ENCODE results near the gene SUV39H1. TPM values are rescaled to one million over a fixed set of nuclear protein-coding genes. Genes with fewer than 3 reads are reported as not detected.

Gene SUV39H1
- total and polyA plus RNA-seq, 2 experiments from 2014 or later: 6.0 to 6.8 TPM

- H3K9ac ChIP-seq: no peak overlapping the region
- no peaks in the 10 kb centered on the region for H3K79me2 ChIP-seq (ENCODE audit: insufficient read depth)
- no peak overlapping the region for H3K4me2 ChIP-seq (ENCODE audit: unreplicated experiment)
- H3K27me3 ChIP-seq (replicated peaks; ENCODE audit: insufficient read depth): no peaks in the 10 kb centered on the region
- H3K4me1 ChIP-seq (ENCODE audit: insufficient read depth): no peaks in the 10 kb centered on the region
- H3K9me3 ChIP-seq (ENCODE audit: low read depth): no peaks in the 10 kb centered on the region
- in situ Hi-C loops (cut with MboI): no loop called here
- H3K9me2 ChIP-seq (ENCODE audit: insufficient read depth): no peaks in the 10 kb centered on the region
- TF ChIP-seq EZH2phosphoT487 (IDR thresholded peaks at IDR 0.05; ENCODE audit: insufficient read depth, low read depth) (no peak), EZH2 (IDR thresholded peaks at IDR 0.05; ENCODE audit: insufficient read depth, poor library complexity, severe bottlenecking) (no peak)
- no peaks in the 10 kb centered on the region for H3K36me3 ChIP-seq (ENCODE audit: low read depth)
- no peak overlapping the region for H3K4me3 ChIP-seq
- no peak overlapping the region for H2AFZ ChIP-seq
- H4K20me1 ChIP-seq (ENCODE audit: insufficient read depth): no peaks in the 10 kb centered on the region
- DNase-seq: no peak
- H3F3A ChIP-seq (ENCODE audit: insufficient read depth): no peaks in the 10 kb centered on the region
- 27 to 35% methylated on average over 8 of the region's 8 CpGs for WGBS, 2 experiments (ENCODE audit: low coverage in 1 of 2, low lambda C conversion rate in 2 of 2, missing lambda C conversion rate in 2 of 2)
- H3K27ac ChIP-seq: no peak overlapping the region
Observed at GRCh38 chrX:48747415-48748016, 51.0 kb downstream of the SUV39H1 start.

DNA sequence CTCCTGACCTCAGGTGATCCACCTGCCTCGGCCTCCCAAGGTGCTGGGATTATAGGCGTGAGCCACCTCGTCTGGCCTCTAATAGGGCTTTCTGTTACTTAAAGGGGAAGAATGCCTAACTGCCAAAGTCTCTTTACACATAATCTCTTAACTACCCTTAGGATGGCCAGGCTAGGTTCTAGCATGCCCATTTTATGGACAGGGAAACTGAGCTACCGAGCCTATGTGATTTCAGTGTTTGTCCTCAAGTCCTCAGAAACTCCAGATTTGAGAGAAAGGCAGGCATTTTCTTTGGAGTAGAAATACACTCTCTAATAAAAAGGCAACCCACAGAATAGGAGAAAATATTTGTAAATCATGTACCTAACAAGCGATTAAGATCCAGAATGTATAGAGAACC lies 52.6 kb downstream of the SUV39H1 start:
- WGBS, 2 experiments (ENCODE audit: low coverage in 1 of 2, low lambda C conversion rate in 2 of 2, missing lambda C conversion rate in 2 of 2): 54 to 70% methylated on average over 5 of the region's 5 CpGs

DNA sequence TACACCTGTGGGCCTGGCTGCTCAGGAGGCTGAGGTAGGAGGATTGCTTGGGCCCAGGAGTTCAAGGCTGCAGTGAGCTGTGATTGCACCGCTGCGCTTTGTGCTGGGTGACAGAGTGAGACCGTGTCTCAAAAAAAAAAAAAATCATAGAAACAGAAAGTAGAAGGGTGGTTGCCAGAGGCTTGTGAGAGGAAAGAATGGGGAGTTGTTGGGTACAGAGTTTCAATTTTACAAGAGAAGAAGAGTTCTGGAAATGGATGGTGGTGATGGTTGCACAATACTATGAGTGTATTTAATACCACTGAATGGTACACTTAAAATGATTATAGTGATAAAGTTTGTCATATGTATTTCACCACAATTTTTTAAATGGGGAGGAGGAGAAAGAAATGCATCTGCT lies 54.8 kb downstream of the SUV39H1 start:
- in situ Hi-C loops (cut with MboI): no loop called here
- Histone ChIP-seq H3K36me3 (ENCODE audit: low read depth) (no peaks in the 10 kb centered on the region), H3K9ac (no peak overlapping the region), H3K4me2 (ENCODE audit: unreplicated experiment) (no peak overlapping the region), H3K4me3 (no peak overlapping the region), H3K27ac (no peak overlapping the region), H3K9me2 (ENCODE audit: insufficient read depth) (no peaks in the 10 kb centered on the region), H3K79me2 (ENCODE audit: insufficient read depth) (no peaks in the 10 kb centered on the region), H3K9me3 (ENCODE audit: low read depth) (no peaks in the 10 kb centered on the region), H3K4me1 (ENCODE audit: insufficient read depth) (no peaks in the 10 kb centered on the region), H3F3A (ENCODE audit: insufficient read depth) (no peaks in the 10 kb centered on the region), H4K20me1 (ENCODE audit: insufficient read depth) (no peaks in the 10 kb centered on the region), H2AFZ (no peak overlapping the region), H3K27me3 (replicated peaks; ENCODE audit: insufficient read depth) (no peaks in the 10 kb centered on the region)
- WGBS, 2 experiments (ENCODE audit: low coverage in 1 of 2, low lambda C conversion rate in 2 of 2, missing lambda C conversion rate in 2 of 2): 72 to 81% methylated on average over 3 of the region's 3 CpGs
- no peak for DNase-seq
- TF ChIP-seq EZH2phosphoT487 (IDR thresholded peaks at IDR 0.05; ENCODE audit: insufficient read depth, low read depth) (no peak), EZH2 (IDR thresholded peaks at IDR 0.05; ENCODE audit: insufficient read depth, poor library complexity, severe bottlenecking) (no peak)

More for the DNA sequence above, 52.6 kb downstream of the SUV39H1 start:
- Histone ChIP-seq H3K9me3 (ENCODE audit: low read depth) (no peaks in the 10 kb centered on the region), H2AFZ (no peak overlapping the region), H3F3A (ENCODE audit: insufficient read depth) (no peaks in the 10 kb centered on the region), H3K9me2 (ENCODE audit: insufficient read depth) (no peaks in the 10 kb centered on the region), H3K4me1 (ENCODE audit: insufficient read depth) (no peaks in the 10 kb centered on the region), H3K9ac (no peak overlapping the region), H3K27ac (no peak overlapping the region), H3K4me3 (no peak overlapping the region), H3K36me3 (ENCODE audit: low read depth) (no peaks in the 10 kb centered on the region), H4K20me1 (ENCODE audit: insufficient read depth) (no peaks in the 10 kb centered on the region), H3K4me2 (ENCODE audit: unreplicated experiment) (no peak overlapping the region), H3K79me2 (ENCODE audit: insufficient read depth) (no peaks in the 10 kb centered on the region), H3K27me3 (replicated peaks; ENCODE audit: insufficient read depth) (no peaks in the 10 kb centered on the region)
- no peak for DNase-seq
- in situ Hi-C loops (cut with MboI): no loop called here
- TF ChIP-seq EZH2phosphoT487 (IDR thresholded peaks at IDR 0.05; ENCODE audit: insufficient read depth, low read depth) (no peak), EZH2 (IDR thresholded peaks at IDR 0.05; ENCODE audit: insufficient read depth, poor library complexity, severe bottlenecking) (no peak)

- no peak overlapping the region for H3K9ac ChIP-seq
- no peaks in the 10 kb centered on the region for H3K4me1 ChIP-seq (ENCODE audit: insufficient read depth)
- no peaks in the 10 kb centered on the region for H3K9me3 ChIP-seq (ENCODE audit: low read depth)
- H2AFZ ChIP-seq: no peak overlapping the region
- no peaks in the 10 kb centered on the region for H3K36me3 ChIP-seq (ENCODE audit: low read depth)
- no peaks in the 10 kb centered on the region for H4K20me1 ChIP-seq (ENCODE audit: insufficient read depth)
- no peak for DNase-seq
- TF ChIP-seq EZH2 (IDR thresholded peaks at IDR 0.05; ENCODE audit: insufficient read depth, poor library complexity, severe bottlenecking) (no peak), EZH2phosphoT487 (IDR thresholded peaks at IDR 0.05; ENCODE audit: insufficient read depth, low read depth) (no peak)
- no peaks in the 10 kb centered on the region for H3K79me2 ChIP-seq (ENCODE audit: insufficient read depth)
- 59 to 70% methylated on average over 5 to 7 of the region's 7 CpGs for WGBS, 2 experiments (ENCODE audit: low coverage in 1 of 2, low lambda C conversion rate in 2 of 2, missing lambda C conversion rate in 2 of 2)
- H3F3A ChIP-seq (ENCODE audit: insufficient read depth): no peaks in the 10 kb centered on the region
- no peaks in the 10 kb centered on the region for H3K9me2 ChIP-seq (ENCODE audit: insufficient read depth)
- H3K4me2 ChIP-seq (ENCODE audit: unreplicated experiment): no peak overlapping the region
- in situ Hi-C loops (cut with MboI): no loop called here
- no peak overlapping the region for H3K27ac ChIP-seq
- no peak overlapping the region for H3K4me3 ChIP-seq
- no peaks in the 10 kb centered on the region for H3K27me3 ChIP-seq (replicated peaks; ENCODE audit: insufficient read depth)
Observed at GRCh38 chrX:48752498-48752897, 56.0 kb downstream of the SUV39H1 start.
